Measurements from ENCODE around the gene ERF. TPM values are rescaled to one million over a fixed set of nuclear protein-coding genes. Genes with fewer than 3 reads are reported as not detected.
A peak's percentile ranks its signal among the peaks of the same experiment; 100 is the strongest.

Gene ERF
- total RNA-seq (10 to 100 TPM; 18.9 to 39.3 (median 25.6) TPM), polyA plus RNA-seq (10 to 100 TPM; 18.6 to 42.8 (median 23.6) TPM)

DNA sequence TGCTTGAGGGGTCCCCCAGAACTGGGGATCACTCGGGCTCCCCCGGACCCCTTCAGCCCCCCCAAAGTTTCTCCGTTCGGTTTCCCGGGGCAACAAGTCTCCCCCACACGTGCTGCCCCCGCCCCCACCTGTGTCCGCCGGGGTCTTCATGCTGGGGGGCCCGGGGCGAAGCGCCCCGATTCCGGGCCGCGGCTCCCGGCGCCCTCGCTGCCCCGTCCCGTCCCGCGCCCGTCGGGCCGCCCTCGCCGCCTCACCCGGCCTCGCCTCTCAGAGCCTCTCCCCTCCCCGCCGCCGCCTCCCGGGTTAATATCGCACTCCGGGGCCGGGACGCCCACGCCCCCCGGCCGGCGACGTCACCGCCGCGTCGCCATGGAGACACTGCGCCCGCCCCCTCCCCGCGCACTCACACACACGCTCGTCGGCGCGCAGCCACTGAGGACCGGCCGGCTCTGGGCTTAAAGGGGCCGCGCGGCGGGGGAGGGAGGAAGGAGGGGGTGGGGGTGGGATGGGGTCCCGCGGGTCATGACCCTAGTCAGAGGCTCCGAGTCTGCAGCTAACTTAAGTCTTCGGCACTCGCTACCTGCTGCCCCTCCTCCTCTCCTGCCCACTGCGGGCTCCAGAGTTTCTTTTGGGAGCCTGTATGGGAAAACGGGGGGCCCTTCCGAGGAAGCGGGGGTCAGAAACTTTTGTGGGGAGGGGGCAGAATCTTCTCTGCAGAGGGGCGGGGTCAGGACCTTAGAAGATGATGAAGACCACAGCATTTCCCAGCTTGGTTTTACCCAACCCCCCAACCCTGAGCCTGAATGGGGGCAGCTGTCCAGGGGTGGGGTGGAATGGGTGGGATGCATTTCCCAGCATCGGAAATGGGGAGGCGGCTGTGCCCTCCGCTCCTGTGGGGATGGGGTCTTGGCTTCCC lies at the start of gene ERF:
TSS of gene ERF (minus strand) at position 279 of the 916 bp plus-strand sequence. CDS start at position 150, 129 bp downstream.
- Histone ChIP-seq H3K9me3 (no peaks in the 10 kb centered on the region), H3K4me3 (peak within 1 kb of the TSS; percentile 84 to 100 (median 98)), H3K4me1 (peaks cover 0 to 50% (median 39%) of the 10 kb centered on the region in 4 donors), H3K27ac (peak within 1 kb of the TSS; percentile 99 to 100 (median 100)), H3K36me3 (peaks cover 0 to under 1% (median under 1%) of the 10 kb centered on the region in 4 donors), H3K27me3 (no peaks in the 10 kb centered on the region)
- 1% methylated on average over 75 of the region's 75 CpGs for WGBS, 2 donors
- TF ChIP-seq POLR2A (IDR thresholded peaks at IDR 0.05) (peak; percentile 33 to 53), POLR2AphosphoS5 (IDR thresholded peaks at IDR 0.05) (peak; percentile 97 to 99 (median 98)), EP300 (IDR thresholded peaks at IDR 0.05) (peak in 1 of 4 donors; percentile 17)
- TF ChIP-seq, protein P1, sequence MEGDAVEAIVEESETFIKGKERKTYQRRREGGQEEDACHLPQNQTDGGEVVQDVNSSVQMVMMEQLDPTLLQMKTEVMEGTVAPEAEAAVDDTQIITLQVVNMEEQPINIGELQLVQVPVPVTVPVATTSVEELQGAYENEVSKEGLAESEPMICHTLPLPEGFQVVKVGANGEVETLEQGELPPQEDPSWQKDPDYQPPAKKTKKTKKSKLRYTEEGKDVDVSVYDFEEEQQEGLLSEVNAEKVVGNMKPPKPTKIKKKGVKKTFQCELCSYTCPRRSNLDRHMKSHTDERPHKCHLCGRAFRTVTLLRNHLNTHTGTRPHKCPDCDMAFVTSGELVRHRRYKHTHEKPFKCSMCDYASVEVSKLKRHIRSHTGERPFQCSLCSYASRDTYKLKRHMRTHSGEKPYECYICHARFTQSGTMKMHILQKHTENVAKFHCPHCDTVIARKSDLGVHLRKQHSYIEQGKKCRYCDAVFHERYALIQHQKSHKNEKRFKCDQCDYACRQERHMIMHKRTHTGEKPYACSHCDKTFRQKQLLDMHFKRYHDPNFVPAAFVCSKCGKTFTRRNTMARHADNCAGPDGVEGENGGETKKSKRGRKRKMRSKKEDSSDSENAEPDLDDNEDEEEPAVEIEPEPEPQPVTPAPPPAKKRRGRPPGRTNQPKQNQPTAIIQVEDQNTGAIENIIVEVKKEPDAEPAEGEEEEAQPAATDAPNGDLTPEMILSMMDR (IDR thresholded peaks at IDR 0.05), result no peak
- intact Hi-C loops (cut with DNase I), result loop anchor here (1.0 to 2.0 kb wide), 2 partner anchors 13 to 26 kb away; no protein-coding TSS in a partner anchor
- DNase-seq, result peak; percentile 98

DNA sequence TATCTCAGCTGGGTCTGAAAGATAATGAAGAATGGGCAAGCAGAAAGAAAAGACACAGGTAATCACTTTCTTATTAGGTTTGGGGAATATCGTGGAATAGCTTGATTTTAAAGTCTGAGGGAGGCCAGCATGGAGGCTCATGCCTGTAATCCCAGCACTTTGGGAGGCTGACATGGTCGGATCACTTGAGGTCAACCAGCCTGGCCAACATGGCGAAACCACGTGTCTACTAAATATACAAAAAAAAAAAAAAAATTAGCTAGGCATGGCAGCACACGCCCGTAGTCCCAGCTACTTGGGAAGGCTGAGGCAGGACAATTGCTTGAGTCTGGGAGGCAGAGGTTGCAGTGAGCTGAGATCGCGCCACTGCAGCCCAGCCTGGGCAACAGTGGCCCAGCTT lies 48.9 kb upstream of the ERF start:
- H3K9me3 ChIP-seq, result no peaks in the 10 kb centered on the region
- DNase-seq, result no peak
- no peaks in the 10 kb centered on the region for H3K36me3 ChIP-seq
- TF ChIP-seq POLR2A (IDR thresholded peaks at IDR 0.05) (no peak), POLR2AphosphoS5 (IDR thresholded peaks at IDR 0.05) (no peak)
- no peak overlapping the region for H3K27ac ChIP-seq
- no peak overlapping the region for H3K4me3 ChIP-seq
- peaks cover 0 to 23% (median 11%) of the 10 kb centered on the region in 4 donors for H3K4me1 ChIP-seq
- no peaks in the 10 kb centered on the region for H3K27me3 ChIP-seq
- intact Hi-C loops (cut with DNase I), result no loop called here
- 61 to 89% methylated on average over 8 of the region's 8 CpGs for WGBS, 2 donors

DNA sequence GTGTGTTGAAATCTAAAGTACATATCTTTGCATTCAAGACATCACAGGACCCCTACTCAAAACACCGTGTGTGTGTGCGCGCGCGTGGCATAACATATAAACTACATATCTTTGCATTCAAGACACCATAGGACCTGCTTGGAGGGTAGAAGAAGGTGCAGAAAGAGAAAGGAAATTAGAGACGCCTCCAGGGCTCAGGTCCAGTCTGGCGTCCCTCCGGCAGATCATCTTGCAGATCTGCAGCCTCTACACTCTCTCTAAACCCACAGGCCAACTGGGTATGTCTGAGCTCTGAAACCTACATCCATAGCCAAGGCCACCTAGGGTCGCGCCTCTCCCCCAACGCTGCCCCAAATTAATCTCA lies 48.2 kb upstream of the ERF start:
- intact Hi-C loops (cut with DNase I), result no loop called here
- 74 to 88% methylated on average over 11 of the region's 11 CpGs for WGBS, 2 donors
- H3K4me3 ChIP-seq, result peak overlapping the region in 3 of 4 donors; percentile 52 to 60 (median 53)
- H3K4me1 ChIP-seq, result peaks cover 0 to 23% (median 11%) of the 10 kb centered on the region in 4 donors
- no peaks in the 10 kb centered on the region for H3K36me3 ChIP-seq
- H3K27ac ChIP-seq, result no peak overlapping the region
- no peaks in the 10 kb centered on the region for H3K9me3 ChIP-seq
- H3K27me3 ChIP-seq, result no peaks in the 10 kb centered on the region
- TF ChIP-seq, protein P1 (IDR thresholded peaks at IDR 0.05), result no peak
- no peak for TF ChIP-seq EP300 (IDR thresholded peaks at IDR 0.05)
- TF ChIP-seq POLR2AphosphoS5 (IDR thresholded peaks at IDR 0.05), result no peak
- no peak for TF ChIP-seq POLR2A (IDR thresholded peaks at IDR 0.05)
- DNase-seq, result no peak

DNA sequence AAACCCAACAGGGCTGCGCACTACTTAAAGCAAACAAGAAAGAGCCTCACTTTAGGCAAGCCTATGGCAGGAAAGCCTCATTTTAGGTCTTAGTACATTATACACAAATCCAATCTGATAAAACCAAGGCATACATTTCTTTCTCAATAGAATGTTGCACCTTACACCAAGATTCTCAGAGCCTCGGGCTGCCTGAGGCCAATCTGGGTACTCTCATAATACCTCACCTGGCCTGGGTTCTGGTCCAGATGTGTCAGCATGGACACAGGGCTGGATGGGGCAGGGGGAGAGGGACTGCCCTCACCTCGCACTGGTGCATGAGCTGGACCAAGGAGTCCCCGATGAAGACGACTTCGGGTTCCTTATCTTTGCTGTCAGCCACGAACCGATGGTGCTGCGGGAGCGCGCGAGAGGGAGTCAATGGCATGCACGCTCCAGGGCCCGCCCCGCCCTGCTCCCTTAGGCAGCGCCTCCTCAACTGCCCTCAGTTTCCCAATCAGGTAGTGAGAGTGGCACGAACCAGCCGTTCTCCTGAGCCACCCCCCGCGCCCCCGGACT lies 46.8 kb upstream of the ERF start, which contains the start of gene PRR19:
TSS of gene PRR19 (plus strand) at position 487 of the 558 bp plus-strand sequence. CDS start 7,453 bp downstream, outside the sequence.
- Histone ChIP-seq H3K4me1 (peaks cover 0 to 23% (median 11%) of the 10 kb centered on the region in 4 donors), H3K9me3 (no peaks in the 10 kb centered on the region), H3K36me3 (peaks cover 0 to 4% (median 0%) of the 10 kb centered on the region in 4 donors), H3K27ac (peak within 1 kb of the TSS; percentile 56 to 72 (median 62)), H3K27me3 (no peaks in the 10 kb centered on the region), H3K4me3 (peak within 1 kb of the TSS; percentile 46 to 60 (median 52))
- DNase-seq, result no peak
- TF ChIP-seq POLR2AphosphoS5 (IDR thresholded peaks at IDR 0.05), result no peak
- no peak for TF ChIP-seq EP300 (IDR thresholded peaks at IDR 0.05)
- TF ChIP-seq, protein P1 (IDR thresholded peaks at IDR 0.05), result no peak
- no peak for TF ChIP-seq POLR2A (IDR thresholded peaks at IDR 0.05)
- intact Hi-C loops (cut with DNase I), result no loop called here
- 3 to 5% methylated on average over 21 of the region's 21 CpGs for WGBS, 2 donors

Data from sigmoid colon (tissue), 7 donors.